ENCODE results near the gene SENP1.

- TF ChIP-seq, protein P1, sequence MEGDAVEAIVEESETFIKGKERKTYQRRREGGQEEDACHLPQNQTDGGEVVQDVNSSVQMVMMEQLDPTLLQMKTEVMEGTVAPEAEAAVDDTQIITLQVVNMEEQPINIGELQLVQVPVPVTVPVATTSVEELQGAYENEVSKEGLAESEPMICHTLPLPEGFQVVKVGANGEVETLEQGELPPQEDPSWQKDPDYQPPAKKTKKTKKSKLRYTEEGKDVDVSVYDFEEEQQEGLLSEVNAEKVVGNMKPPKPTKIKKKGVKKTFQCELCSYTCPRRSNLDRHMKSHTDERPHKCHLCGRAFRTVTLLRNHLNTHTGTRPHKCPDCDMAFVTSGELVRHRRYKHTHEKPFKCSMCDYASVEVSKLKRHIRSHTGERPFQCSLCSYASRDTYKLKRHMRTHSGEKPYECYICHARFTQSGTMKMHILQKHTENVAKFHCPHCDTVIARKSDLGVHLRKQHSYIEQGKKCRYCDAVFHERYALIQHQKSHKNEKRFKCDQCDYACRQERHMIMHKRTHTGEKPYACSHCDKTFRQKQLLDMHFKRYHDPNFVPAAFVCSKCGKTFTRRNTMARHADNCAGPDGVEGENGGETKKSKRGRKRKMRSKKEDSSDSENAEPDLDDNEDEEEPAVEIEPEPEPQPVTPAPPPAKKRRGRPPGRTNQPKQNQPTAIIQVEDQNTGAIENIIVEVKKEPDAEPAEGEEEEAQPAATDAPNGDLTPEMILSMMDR (IDR thresholded peaks at IDR 0.05), result no peak
- TF ChIP-seq EP300 (IDR thresholded peaks at IDR 0.05), result no peak
- no peak for TF ChIP-seq POLR2A (IDR thresholded peaks at IDR 0.05)
- TF ChIP-seq POLR2AphosphoS5 (IDR thresholded peaks at IDR 0.05), result no peak
These were observed 78.5 kb downstream of the SENP1 start for GRCh38 chr12:48027183-48028002.
